D341Med (cell line): Measurements from ENCODE around the gene SMARCB1.

Experiments used
- DNase-seq: peaks from one replicate; pipeline ENCODE4 v3.0.0; 2012; ENCODE audit warnings: low spot score

SMARCB1 gene

DNA sequence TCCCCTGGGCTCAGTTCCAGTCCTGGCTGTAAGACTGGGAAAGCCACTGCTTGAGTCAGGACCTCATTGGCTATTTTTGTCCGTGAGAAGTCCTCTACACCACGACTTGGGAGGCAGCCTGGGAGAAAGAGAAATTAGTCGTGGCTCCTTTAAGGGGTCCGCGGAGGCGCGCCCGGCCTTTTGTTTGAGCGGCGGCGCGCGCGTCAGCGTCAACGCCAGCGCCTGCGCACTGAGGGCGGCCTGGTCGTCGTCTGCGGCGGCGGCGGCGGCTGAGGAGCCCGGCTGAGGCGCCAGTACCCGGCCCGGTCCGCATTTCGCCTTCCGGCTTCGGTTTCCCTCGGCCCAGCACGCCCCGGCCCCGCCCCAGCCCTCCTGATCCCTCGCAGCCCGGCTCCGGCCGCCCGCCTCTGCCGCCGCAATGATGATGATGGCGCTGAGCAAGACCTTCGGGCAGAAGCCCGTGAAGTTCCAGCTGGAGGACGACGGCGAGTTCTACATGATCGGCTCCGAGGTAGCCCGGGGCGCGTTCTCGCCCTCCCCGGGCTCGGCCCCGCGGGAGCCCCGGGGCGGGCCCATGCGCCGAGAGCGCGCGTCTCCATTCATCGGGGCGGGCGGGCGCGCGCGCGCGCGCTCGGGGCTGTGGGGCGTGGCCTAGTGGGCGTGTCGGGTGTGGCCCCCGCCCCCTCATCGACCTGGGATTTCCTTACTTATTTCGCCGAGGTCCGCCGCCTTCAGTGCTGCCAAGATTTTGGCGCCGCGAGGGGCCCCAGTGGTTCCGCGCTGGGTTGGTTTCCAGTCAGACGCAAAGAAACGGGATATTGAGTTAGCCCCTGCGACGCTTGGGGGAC is at the start of gene SMARCB1:
Gene SMARCB1, plus strand, starts transcription at position 215 of the 848 bp plus-strand sequence. Its CDS starts 204 bp downstream, at position 419.
- DNase-seq = peak; percentile 98

GRCh38 chr22:23737696-23738095 is 49.1 kb upstream of the SMARCB1 start:
- no peak for DNase-seq

- DNase-seq = peak; percentile 6
Measured at GRCh38 chr22:23742505-23743264, 44.1 kb upstream of the SMARCB1 start.

- DNase-seq = peak; percentile 3
Measured at GRCh38 chr22:23743303-23743705, 43.5 kb upstream of the SMARCB1 start.

- no peak for DNase-seq
Measured at GRCh38 chr22:23744001-23744400, 42.8 kb upstream of the SMARCB1 start.

GRCh38 chr22:23744485-23744884 is 42.3 kb upstream of the SMARCB1 start:
- peak; percentile 14 for DNase-seq

DNA sequence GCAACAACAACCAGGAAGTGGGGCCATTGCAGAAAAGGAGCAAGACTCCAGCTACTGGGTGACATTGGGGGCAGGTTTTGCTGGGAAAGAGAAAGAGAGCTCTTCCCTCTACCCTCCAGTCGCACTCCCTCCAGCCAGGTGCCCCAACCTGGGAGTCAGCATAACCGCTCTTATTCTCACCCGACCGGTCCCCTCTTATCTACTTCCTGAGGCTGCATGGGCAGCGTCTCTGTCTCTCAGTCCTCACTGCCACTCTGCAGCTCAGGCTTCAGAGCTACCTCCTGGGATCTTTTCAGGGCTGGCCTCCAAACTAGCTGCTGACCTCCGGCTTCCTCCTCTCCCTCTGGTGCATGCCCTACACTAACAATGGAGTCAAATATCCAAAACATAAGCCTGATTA is 41.0 kb upstream of the SMARCB1 start:
- peak; percentile 8 for DNase-seq

DNA sequence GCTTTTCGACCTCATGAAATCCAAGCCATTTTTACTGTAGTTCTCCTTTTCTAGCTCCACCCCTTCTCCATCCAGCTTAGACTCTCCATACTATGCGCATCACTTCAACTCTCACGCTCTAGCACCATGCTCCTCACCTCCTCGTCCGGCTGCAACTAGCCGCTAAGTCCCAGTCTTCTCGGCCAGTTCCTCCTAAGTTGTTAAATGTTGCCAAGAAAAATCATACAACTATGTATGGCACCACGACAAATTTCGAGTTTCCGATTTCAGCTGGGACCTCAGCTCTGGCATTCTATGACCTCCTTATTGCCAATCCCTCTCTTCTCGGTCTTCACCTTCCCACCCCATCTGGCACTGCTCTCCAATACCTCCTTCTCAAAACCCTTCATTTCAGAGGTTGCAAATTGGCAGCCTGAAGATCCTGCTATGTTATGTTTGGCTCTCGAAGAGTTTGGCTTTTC is 36.9 kb upstream of the SMARCB1 start:
- DNase-seq = no peak

DNA sequence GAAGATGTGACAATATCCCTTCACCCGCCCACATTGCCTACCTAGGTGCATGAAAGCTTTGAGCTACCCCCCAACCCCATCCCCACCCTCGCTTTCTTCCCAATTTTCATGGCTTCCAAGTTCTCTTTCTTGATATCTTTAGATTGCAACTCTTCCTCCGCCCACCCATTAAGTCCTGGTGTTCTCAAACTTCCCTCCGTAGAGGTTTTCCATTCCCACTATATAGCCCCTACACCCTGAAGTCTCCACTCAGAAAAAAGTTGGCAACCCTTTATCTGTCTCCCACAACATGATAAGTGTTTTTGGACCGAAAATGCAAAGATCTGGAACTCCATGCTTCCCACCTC is 36.4 kb upstream of the SMARCB1 start:
- DNase-seq = no peak

DNA sequence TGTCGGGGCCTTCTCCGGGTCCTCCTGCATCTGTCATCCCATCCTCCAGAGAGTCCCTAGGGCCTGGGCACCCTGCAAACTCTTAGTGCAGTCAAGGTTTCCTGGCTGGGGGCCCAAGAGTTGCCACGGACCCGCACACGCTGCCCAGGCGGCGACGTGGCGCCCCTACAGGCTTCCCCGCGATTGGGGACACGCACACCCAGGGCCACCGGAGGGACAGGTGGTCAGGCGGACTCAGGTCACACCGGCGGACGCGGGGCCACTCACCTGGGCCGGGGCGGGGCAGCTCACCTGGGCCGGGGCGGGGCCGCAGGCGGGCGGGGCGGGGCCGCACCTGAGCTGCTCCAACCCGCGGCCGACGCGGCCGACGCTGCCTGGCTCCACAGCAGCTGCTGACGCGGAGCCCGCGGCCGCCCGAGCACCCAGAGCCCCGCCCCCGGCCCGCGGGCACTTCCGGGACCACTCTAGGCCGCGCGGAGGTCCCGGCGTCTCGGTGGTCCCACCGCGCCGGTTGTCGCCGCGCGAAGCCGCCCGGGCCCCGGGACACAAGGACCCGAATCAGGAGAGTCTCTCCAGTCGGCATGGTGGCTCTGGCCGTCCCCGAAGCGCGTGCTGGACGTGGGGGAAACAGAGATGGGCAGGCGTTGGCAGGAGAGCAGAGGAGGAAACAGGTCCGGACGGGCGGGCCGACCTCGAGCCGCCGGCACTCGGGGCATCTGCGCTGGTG is 35.9 kb upstream of the SMARCB1 start, which contains the start of gene ZNF70:
Gene ZNF70, minus strand, starts transcription at position 399 of the 727 bp plus-strand sequence. CDS start 5,972 bp downstream, outside the sequence.
- DNase-seq = peak; percentile 97

DNA sequence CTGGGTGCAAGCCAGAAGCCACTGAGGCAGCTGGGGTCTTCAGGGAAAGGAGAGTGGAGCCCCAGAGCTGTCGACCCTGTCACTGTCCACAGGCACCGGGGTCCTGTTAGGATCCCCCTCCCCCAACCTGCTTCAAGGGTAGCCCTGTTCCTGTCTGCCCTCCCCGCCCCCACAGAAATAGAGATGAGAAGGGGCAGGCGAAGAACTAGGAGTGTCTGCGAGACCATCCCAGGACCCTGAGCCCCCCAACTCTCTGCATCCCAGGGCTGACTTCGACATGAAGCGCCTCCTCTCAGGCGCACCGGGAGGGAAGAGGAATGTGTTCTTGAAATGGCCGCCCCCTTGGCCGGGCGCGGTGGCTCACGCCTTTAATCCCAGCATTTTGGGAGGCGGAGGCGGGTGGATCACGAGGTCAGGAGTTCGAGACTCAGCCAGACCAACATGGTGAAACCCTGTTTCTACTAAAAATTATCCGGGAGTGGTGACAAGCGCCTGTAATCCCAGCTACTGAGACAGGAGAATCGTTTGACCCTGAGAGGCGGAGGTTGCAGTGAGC is 35.2 kb upstream of the SMARCB1 start:
- DNase-seq = no peak

DNA sequence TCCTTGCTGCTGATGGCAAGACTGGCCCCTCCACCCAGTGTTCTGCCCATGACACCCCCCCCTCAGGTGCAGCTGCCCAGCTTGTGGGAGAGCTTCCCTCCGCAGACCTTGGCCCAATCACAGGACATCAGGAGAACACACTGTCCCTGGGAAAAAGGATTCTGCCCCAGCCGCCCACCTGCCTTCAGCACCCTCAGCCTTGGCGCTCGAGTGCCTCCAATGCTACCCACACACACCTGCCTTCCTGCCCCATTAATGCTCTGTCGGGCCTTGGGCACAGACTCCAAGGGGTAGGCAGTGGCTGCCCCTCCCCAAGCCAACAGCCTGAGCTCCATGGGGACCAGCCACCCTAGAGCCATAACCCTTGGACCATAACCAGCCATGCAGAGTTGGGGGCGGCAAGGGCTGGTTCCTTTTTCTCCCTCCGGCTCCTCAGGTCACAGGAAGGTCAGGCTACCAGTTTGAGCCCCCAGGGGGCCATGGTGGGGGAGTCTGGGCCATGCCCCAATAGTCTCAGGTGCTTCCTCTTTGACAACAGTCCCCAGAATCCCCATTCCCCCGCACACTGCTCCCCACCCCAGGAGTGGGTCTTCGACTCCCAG is 34.6 kb upstream of the SMARCB1 start:
- no peak for DNase-seq

- no peak for DNase-seq
Measured at GRCh38 chr22:23752750-23753149, 34.0 kb upstream of the SMARCB1 start.

- DNase-seq = no peak
Measured at GRCh38 chr22:23753385-23753784, 33.4 kb upstream of the SMARCB1 start.

DNA sequence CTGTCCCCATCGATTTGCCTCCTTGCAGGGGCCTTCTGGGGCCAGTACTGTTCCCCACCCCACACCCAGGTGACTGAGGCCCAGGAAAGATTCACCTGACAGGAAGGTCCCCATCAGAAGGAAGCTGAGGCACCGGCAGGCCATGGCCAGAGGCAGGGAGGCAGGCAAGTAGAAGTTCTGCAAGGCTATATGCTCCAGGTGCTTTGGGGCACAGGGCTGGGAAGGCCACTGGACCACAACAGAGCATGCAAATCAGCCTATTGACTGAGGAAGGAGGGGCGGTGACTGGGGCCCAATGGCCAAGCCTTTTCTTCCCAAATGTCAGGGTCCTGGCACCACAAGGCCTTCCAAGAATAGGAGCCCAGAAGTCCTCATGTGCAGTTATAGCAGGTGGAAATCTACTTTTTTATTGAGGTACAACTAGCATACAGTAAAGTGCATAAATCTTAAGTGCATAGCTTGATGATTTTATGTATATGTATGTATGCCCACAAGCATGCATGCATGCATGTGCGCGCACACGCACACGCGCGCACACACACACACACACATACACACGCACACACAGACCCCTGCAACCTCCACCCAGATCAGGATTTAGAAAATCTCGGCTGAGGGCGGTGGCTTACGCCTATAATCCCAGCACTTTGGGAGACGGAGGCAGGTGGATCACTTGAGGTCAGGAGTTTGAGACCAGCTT is 32.4 kb upstream of the SMARCB1 start, which contains the start of gene VPREB3:
Gene VPREB3, minus strand, starts transcription at position 206 of the 700 bp plus-strand sequence. Its CDS starts 62 bp downstream, at position 144.
- no peak for DNase-seq

DNA sequence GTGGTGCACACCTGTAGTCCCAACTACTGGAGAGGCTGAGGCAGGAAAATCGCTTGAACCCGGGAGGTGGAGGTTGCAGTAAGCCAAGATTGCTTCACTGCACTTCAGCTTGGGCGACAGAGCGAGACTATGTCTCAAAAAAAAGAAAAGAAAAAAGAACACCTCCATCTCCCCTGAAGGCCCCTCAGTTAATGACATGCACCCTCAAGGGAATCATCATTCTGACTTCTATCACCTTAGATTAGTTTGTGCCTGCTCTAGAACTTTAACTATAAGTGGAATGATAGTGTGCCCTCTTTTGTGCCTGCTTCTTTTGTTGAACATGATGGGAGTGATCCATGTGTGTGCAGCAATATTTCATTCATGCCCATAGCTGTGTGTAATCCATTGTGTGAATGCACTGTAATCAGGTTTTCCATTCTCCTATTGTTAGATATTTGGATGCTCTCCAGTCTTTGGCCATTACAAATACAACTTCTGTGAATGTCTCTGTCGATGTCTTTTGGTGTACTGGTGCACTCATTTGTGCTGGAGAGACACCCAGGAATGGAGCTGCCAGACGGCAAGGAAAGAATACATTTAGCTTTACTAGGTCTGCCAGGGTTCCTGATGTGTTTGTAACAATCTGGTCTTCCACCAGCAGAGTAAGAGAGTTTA is 31.7 kb upstream of the SMARCB1 start:
- no peak for DNase-seq

GRCh38 chr22:23755711-23756110 is 31.1 kb upstream of the SMARCB1 start:
- no peak for DNase-seq

GRCh38 chr22:23756891-23757290 is 29.9 kb upstream of the SMARCB1 start:
- peak; percentile 73 for DNase-seq

DNA sequence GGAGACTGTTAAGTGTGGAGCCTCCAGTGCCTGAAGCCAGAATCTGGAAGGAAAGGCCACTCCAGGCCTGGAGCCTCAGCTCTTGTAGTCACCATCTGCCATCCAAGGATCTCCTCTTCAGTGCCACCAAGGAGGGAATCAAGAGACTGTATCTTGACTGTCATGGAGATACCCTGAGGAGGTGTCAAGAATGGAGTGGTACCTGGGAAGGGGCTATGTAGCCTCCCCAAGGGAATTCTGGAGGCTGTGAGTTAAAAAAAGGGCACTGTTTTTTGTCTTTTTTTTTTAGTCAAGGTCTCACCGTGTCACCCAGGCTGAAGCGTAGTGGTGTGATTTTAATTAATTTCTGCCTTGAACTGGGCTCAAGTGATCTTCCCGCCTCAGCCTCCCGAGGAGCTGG is 27.2 kb upstream of the SMARCB1 start:
- no peak for DNase-seq

- DNase-seq = no peak
Measured at GRCh38 chr22:23760056-23760455, 26.7 kb upstream of the SMARCB1 start.
